GM19238 (cell line): ENCODE measurements around the gene OGDHL.

Experiments
- DNase-seq: peaks from one replicate; pipeline ENCODE4 v3.0.0; 2011; ENCODE audit warnings: low spot score; ENCODE audit not compliant: insufficient read length

OGDHL gene

DNA sequence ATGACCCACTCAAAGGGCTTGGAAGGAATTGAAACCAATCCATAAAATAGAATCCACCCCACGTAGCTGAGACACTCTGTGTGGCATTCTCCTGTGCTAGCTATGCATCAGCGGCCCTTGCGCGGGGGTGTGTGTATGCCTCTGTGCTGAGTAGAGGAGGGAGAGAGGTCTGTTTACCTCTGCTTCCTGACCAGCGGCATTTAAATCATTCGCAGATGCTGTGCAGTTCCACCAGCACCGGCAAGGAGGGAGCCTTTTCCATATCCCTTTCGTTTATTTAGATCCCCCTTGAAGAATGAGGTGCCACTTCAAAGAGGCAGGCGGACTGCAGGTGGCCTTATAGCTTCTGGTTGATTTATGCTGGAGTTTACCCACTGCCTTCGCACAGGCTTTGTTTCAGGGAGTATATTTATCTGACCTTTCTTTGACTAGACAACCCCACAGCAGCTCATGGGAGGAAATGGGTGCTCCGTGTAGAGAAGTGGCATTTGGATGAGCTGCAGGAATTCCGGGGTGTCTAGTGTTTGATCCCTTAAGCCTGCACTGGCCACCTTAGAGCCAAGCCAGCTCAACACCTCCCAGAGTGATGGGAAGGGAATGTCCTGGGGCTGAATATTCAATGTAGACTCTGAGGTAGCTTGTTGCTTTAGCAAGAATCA lies 71.3 kb downstream of the OGDHL start:
- no peak for DNase-seq

DNA sequence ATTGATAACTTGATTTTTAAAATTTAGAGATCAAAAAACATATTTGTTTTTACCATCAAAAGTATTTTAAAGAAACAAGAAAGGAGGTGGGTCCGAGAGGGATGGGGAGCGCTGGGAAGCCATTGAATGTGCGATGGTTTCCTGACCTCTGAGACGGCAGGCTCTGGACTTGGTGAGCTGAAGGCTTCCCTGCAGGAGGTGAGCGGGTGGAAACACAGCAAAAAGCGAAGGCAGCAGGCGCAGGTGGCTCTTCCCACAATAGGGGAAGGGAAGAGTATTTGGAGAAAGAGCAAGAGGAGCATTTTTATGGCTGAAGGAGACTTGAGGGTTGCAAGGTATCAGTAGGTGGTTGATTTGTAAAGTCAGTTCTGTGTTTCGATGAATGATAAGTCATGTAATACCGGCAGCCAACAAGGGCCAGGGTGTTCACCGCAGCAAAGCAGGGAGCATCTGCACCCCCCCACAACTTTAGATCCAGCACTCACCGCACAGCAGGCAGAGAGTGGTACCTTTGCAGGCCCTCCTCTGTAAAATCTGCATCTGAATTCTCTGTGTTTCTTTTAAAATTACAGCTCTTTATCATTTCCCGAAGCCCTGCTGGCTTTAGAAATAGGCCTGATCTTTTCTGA lies 72.1 kb downstream of the OGDHL start:
- DNase-seq: no peak

DNA sequence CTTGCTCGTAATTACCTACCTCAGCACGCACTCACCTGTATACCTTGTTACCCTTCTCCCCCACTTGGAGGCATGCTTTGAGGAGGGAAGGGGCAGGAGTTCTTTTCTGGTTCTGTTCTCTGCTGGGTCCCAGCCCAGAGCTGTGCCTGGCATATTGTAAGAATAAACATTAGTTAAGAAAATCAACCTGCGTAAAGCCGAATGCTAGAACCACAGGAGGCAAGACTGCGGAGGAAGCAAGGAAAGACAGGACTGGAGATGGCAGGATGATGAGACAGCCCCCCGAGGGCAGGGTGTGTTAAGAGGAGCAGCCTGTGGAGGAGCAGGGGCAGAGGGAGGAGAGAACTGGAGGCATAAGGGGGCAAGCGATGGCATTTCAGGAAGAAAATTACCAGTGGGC lies 73.2 kb downstream of the OGDHL start:
- DNase-seq: no peak

DNA sequence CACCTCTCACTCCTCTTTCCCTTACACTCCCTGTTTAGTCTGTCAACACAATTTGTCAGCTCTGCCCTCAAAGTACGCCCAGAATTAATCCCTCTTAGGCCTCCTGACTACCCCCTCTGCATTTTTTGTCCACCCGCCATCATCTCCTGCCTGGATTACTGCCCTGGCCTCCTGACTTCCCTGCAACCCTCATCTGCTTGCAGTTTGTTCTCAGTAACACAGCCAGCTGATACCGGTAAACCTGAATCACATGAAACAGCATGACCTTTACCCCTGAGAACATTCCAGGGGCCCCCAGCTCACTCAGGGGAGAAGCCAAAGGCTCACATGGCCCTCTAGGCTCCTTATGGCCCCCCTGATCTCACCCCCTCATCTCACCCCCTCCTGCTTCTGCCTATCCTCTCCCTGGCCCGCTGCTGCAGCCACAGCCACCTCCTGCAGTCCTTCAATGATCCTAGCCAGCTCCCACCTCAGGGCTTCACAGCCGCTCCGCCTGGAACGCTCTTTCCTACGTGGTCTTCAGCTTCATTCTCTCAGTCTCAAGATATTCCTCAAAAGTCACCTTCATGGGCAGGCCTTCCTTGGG lies 73.8 kb downstream of the OGDHL start:
- DNase-seq: no peak

DNA sequence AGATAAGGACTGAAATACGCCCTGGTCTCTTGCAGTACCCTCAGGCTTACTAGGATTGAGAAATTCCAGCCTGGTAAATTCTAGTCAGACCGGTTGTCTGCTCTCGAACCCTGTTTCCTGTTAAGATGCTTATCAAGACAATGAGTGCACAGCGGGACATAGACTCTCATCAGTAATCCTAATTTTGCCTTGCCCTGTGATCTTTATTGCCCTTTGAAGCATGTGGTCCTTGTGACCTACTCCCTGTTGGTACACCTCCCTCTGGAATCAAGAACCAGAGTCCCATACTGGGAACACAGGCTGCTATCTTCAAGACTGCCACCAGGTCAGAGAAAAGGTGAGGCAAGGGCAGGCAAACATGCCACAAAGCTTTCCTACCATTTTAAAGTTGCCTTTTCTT lies 75.5 kb downstream of the OGDHL start:
- no peak for DNase-seq
